Suprapubic skin (tissue), 4 donors: Measurements from ENCODE around the gene PGA5.

Experiments used
- CTCF ChIP-seq, 2 donors: fragments of 200-600 bp in 1 of 2; fragments of 450-650 bp in 1 of 2; sonication (generic) in 1 of 2; IDR thresholded peaks; one replicate each; pipeline ENCODE4 v1.5.1; 2016 to 2019; ENCODE audit warnings: antibody characterized with exemption in 2 of 2, mild to moderate bottlenecking in 1 of 2, moderate library complexity in 1 of 2
- EP300 ChIP-seq: sonication (generic); formaldehyde crosslinking; IDR thresholded peaks from one replicate; pipeline ENCODE4 v1.6.1; 2017; ENCODE audit warnings: antibody characterized with exemption
- POLR2A ChIP-seq, 2 donors: fragments of 450-650 bp; IDR thresholded peaks; one replicate each; pipeline ENCODE4 v1.6.1; 2017; ENCODE audit warnings: antibody characterized with exemption in 2 of 2, mild to moderate bottlenecking in 2 of 2, moderate library complexity in 2 of 2
- POLR2AphosphoS5 ChIP-seq, 3 donors: sonication (generic); formaldehyde crosslinking; IDR thresholded peaks; one replicate each; pipeline ENCODE4 v1.6.1; 2017; ENCODE audit warnings: antibody characterized with exemption in 3 of 3

- TF ChIP-seq CTCF (IDR thresholded peaks at IDR 0.05) (no peak), EP300 (no peak), POLR2A (IDR thresholded peaks at IDR 0.05) (no peak), POLR2AphosphoS5 (IDR thresholded peaks at IDR 0.05) (no peak)
Measured at GRCh38 chr11:61273178-61274078, 32.5 kb downstream of the PGA5 start.
